ENCODE data around the gene DMWD.
"Not testable (repeated sequence)": the region's sequence is repeated elsewhere in the genome, so short reads cannot be mapped to it uniquely, and the experiment has no call there.

The DMWD gene

DNA sequence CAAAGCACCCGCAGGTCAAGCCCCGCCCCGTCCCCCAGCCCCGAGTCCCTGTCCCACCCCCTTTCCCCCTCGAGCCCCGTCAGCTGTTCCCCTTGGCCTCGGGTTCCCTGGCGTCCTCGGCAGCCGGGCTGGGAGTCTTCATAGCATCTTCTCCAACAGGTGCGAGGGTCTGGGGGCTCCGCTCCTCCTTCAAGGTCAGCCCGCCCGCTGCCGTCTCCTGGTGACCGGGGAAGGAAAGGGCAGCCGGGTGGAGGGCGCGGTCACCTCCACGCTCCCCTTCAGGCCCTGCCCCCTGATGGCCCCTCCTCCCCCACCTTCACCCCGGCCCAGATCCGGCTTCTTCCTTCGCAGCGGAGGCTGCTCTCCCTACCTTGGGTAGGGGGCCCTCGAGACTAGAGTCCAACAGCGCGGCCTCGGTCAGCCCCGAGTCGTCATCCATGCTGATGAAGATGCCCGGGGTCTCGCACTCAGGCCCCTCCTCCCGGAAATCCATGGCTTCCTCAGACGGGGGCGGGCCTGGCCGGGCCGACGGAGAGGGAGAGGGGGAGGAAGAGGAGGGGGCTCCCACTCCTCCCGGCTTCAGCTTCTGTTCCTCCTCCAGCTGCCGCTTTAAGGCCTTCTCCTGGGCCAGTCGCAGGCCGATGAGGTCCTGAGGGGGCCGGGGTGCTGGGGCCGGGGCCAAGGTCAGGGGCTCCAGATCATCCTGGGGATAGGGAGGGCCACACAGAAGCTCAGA is 23.0 kb upstream of the DMWD start:
- no peak for DNase-seq

GRCh38 chr19:45814851-45815480 is 22.3 kb upstream of the DMWD start, which contains the start of gene RSPH6A:
Gene RSPH6A (minus strand): TSS chr19:45815308. CDS start chr19:45815176, 132 bp downstream.
- DNase-seq: no peak

GRCh38 chr19:45814166-45814780 is 21.6 kb upstream of the DMWD start:
- no peak for DNase-seq

DNA sequence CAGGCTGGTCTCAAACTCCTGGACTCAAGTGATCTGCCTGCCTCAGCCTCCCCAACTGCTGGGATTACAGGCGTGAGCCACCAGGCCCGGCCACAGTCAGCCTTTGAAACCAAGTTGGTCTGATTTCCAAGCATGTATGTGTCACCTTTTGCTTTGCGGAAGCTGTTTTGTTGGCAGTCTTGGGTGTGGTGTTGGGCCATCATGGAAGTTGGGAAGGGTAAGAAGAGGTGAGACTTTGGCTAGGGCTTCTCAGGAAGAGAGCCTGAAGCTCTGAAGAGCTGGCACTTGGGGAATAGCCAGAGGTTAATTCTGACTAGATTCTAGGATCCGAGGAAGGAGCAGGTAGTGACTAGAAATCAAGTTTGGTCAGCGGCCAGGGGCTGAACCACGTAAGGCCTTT is 19.7 kb upstream of the DMWD start:
- no peak for DNase-seq

- peak; percentile 87 for DNase-seq
Observed at GRCh38 chr19:45809643-45810159, 17.1 kb upstream of the DMWD start.

DNA sequence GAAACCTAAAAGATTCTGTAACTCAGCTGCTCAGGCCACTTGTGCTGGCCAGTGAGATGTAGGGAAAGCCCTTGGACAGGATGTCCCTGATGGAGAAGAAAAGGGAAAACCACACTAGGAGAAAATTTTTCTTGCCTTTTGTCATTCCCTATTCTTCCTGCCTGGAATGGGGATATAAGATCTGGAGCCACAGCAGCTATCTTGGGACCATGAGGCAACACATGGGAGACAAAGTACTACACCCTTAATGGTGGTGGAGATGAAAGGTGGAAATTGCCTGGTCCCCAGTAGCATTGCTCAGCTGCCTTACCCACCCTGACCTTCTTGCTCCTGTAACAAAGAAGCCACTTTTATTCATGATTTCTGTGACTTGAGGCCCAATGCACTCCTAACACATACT is 13.1 kb upstream of the DMWD start:
- DNase-seq: no peak

GRCh38 chr19:45804959-45805230 is 12.2 kb upstream of the DMWD start:
- no peak for DNase-seq

DNA sequence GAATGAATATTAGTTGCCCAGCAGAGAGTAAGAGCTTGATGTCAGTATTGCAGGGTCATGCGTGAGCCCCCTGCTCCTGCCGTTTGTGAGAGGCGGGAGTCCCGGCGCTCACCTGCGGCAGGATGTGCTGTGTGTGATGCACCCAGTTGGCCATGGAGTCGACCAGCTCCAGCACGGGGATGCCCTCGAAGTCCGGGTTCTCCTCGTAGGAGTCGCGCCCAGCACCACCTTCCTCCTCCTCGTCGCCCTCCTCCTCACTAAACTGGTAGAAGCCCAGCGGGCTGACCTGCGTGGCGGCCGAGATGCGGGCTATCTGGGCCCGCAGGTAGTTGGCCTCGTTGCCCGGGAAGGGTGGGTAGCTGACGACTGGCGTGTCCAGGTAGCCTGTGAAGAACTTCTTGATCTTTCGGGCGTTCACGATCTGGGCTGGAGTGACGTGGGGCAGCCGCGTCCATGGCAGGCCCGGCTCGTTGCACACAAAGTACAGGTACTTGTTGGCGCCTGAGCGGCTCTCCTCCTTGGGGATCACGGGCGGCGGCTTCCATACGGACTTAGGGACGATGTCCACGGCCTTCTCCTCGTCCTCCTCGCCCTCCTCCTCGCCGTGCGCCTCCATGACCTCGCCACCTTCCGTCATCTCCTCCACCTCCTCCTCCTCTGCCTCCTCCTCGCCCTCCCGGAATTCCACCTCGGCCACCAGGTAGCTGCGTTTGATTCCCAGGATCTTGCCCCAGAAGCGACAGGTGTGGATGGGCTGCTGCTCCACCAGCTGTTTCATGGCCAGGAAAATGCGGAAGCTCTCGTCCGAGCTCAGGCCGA is 11.7 kb upstream of the DMWD start:
- DNase-seq: no peak

DNA sequence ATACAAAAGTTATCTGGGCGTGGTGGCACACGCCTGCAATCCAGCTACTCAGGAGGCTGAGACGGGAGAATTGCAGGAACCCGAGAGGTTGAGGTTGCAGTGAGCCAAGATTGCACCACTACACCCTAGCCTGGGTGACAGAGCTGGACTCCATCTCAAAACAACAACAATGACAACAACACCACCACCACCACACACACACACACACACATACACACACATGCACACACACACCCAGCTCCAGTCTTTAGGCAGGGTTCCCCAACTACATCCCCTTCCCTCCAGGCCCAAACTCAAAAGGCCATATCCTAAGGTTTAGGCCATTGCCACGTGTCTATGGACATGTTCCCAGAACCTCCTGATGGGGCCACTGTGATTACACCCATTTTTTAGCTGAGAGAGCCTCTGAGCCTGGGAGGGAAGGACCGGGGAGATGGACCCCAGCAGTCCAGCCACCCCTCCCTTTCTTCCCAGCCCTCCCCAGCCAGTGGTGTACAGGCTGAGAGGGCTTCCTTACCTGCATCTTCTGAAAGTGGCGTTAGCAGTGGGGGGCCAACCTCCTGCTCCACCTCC is 9.0 kb upstream of the DMWD start:
- DNase-seq: no peak

DNA sequence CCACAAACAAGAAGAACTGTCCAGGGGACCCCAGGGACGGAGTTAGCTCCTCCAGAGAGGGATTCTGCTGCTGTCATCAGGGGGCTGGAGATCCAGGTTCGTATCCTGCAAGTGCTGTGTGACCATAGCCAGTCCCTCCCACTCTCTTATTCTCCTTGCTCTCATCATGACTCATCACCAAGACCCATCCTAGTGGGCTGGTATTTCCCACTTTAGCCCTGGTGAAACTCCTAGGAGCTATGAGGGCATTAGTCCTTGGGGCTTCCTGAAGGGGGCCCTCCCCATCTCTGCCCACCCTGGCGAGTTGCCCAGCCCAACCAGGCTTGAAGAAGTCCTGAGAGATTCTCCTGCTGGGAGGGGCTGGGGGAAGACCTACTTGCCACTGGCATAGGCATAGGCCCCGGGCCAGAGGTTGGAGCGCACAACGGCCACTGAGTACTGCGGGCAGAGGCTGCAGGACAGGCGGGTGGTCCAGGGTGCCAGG is 7.5 kb upstream of the DMWD start:
- peak; percentile 67 for DNase-seq

DNA sequence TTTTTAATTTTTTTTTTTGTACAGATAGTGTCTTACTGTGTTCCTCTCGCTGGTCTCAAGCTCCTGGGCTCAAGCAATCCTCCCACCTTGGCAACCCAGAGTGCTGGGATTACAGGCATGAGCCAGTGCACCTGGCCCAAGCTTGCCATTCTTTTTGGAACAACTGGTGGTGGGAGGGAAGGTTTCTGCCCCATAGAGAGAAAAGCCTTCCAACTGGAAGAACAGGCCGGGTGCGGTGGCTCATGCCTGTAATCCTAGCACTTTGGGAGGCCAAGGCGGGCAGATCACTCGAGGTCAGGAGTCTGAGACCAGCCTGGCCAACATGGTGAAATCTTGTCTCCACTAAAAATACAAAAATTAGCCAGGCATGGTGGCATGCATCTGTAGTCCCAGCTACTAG is 6.9 kb upstream of the DMWD start:
- not testable (repeated sequence) for DNase-seq

DNA sequence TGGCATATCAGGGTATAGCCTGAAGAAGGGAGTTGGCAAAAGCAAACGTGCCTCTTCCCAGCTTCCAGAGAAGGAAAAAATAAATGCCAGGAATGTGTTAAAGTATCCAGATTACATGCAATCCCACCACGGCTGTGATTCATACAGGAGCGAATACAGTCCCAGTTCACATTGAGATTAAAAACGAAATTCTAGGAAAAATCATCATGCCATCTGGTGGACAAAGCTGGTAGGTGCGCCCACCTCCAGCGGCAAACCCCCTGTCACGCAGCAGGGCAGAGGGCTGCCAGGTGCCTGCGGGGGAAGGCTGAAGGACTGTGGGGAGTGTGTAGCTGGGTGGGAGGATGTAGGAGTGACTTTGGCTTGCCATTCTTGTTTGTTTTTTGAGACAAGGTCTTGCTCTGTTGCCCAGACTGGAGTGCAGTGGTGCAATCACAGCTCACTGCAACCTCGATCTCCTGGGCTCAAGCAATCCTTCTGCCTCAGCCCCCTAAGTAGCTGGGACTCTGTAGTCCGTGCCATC is 6.4 kb upstream of the DMWD start:
- DNase-seq: peak; percentile 88

DNA sequence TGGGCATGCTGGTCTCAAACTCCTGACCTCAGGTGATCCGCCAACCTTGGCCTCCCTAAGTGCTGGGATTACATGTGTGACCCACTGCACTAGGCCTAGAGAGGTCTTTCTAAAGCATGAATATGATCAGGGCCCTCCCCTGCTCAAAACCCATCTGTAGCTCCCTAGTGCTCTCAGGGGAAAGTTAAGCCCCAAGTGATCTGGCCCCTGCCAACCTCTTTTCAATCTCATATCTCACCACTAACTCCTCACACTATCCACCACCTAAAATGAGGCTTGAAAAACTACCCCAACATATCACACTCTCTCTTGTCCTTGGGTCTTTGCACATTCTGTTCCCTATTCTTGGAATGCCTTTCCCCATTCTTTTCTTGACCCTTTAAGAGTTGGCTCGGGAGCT is 2.0 kb upstream of the DMWD start:
- DNase-seq: no peak

DNA sequence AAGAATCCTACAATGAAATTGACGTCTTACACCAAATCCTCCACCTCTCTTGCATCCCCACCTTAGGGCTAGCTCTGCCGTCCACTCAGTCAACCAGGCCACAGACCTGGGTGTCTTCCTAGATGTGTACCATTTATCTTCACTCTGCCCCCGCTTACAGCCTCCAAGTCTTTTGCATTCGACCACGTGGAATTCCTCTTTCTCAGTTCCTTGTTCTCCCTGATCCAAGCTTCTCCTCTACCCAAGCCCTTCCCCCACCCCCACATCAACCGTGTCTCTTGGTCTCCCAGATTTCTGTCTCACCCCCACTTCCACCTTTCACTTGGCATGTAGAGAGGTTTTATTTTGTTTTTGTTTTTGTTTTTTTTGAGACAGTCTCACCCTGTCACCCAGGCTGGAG is 1.2 kb upstream of the DMWD start:
- DNase-seq: no peak

DNA sequence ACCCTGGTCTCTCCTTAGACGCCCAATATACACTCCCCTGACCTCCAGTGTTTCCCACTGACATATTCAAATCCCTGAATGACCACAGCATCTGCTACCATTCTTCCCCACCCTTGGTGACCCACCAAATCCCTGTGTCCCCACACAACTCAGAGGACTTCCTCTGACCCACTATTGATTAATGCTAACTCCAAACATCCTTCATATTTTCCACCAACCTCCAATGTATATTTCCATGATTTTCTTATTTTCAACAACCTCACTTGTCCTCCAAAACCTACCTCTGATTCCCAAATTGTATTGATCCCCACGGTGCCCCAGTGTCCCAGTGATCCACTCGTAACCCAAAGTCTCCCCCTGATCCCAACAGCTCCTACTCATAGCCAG is 526 bp upstream of the DMWD start:
- no peak for DNase-seq

GRCh38 chr19:45791744-45792469 is 738 bp downstream of the DMWD start:
- DNase-seq: no peak

- DNase-seq: no peak
Observed at GRCh38 chr19:45790942-45791341, 1.7 kb downstream of the DMWD start.

- no peak for DNase-seq
Observed at GRCh38 chr19:45789035-45789786, 3.4 kb downstream of the DMWD start.

GRCh38 chr19:45786533-45786894 is 6.1 kb downstream of the DMWD start:
- DNase-seq: no peak

- DNase-seq: no peak
Observed at GRCh38 chr19:45785781-45786532, 6.7 kb downstream of the DMWD start.
